GM12875 (cell line): ENCODE results near the gene CSNK1A1.

Source experiments
- H3K4me3 ChIP-seq: one replicate; pipeline ENCODE4 v1.5.1; 2011; ENCODE audit warnings: low read depth, low read length, control low read depth
- TF ChIP-seq, protein P1 (sequence below): IDR thresholded peaks from 2 replicates; pipeline ENCODE4 v1.5.1; 2011; ENCODE audit warnings: low read depth, mild to moderate bottlenecking, control low read depth, inconsistent platforms, low read length, moderate library complexity, borderline replicate concordance; ENCODE audit not compliant: insufficient read depth

CSNK1A1 gene

GRCh38 chr5:149594206-149594895 lies 43.1 kb upstream of the CSNK1A1 start:
- TF ChIP-seq, protein P1, sequence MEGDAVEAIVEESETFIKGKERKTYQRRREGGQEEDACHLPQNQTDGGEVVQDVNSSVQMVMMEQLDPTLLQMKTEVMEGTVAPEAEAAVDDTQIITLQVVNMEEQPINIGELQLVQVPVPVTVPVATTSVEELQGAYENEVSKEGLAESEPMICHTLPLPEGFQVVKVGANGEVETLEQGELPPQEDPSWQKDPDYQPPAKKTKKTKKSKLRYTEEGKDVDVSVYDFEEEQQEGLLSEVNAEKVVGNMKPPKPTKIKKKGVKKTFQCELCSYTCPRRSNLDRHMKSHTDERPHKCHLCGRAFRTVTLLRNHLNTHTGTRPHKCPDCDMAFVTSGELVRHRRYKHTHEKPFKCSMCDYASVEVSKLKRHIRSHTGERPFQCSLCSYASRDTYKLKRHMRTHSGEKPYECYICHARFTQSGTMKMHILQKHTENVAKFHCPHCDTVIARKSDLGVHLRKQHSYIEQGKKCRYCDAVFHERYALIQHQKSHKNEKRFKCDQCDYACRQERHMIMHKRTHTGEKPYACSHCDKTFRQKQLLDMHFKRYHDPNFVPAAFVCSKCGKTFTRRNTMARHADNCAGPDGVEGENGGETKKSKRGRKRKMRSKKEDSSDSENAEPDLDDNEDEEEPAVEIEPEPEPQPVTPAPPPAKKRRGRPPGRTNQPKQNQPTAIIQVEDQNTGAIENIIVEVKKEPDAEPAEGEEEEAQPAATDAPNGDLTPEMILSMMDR = no peak
- no peak overlapping the region for H3K4me3 ChIP-seq

DNA sequence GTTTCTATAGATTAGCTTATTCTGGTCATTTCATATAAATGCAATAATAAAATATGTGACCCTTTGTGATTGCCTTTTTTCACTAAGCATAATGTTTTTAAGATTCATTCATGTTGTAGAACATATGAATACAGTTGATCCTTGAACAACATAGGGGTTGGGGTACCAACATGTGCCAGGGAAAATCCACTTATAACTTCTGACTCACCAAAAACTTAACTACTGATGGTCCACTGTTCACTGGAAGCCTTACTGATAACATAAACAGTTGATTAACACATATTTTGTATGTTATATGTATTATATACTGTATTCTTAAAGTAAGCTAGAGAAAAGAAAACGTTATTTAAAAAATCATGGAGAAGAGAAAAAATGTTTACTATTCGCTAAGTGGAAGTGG lies 42.1 kb upstream of the CSNK1A1 start:
- H3K4me3 ChIP-seq = no peak overlapping the region
- TF ChIP-seq, protein P1 = no peak

DNA sequence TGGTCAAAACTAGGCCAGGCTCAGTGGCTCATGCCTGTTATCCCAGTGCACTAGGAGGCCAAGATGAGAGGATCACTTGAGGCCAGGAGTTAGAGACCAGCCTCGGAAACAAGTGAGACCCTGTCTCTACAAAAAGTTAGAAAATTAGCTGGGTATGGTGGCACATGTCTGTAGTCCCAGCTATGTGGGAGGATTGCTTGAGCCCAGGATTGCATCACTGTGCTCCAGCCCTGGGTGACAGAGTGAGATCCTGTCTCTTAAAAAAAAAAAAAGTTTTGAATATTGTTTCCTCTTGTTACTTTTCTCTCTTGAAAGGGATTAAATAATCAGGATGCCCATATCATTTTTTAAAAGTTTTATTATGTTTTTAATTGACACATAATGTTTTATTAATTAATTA lies 37.7 kb upstream of the CSNK1A1 start:
- no peak overlapping the region for H3K4me3 ChIP-seq
- TF ChIP-seq, protein P1 = no peak

DNA sequence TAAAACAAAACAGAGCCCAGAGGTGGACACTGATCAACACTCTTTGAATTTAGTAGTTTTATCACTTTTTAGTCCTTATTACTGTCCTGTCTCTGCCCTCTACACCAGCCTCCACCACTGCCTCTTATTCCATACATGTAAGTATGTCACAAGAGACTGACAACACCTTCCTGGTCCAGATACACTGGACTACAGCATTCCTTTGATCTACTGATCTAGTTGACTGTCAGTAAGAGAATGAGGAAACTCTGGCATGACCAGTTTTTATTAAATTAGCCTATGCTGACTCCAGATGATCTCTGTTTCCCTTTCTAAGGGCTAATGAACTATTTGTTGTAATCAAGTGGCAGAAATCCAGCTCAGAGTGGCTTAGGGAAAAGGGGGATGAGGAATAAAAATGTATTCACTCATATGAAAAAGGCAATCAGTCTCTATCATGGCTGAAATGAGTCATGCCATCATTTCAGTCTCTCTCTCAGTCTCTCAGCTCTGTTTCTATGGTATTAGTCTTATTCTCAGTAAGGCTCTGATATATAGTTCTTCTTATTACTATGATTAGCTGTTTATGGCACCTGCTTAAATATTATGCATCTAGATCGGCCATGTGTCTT lies 35.6 kb upstream of the CSNK1A1 start:
- TF ChIP-seq, protein P1 = no peak
- no peak overlapping the region for H3K4me3 ChIP-seq

- H3K4me3 ChIP-seq = no peak overlapping the region
- TF ChIP-seq, protein P1 = no peak
Measured at GRCh38 chr5:149585910-149586309, 34.7 kb upstream of the CSNK1A1 start.

- TF ChIP-seq, protein P1 = no peak
- H3K4me3 ChIP-seq = no peak overlapping the region
Measured at GRCh38 chr5:149584121-149584520, 32.9 kb upstream of the CSNK1A1 start.

DNA sequence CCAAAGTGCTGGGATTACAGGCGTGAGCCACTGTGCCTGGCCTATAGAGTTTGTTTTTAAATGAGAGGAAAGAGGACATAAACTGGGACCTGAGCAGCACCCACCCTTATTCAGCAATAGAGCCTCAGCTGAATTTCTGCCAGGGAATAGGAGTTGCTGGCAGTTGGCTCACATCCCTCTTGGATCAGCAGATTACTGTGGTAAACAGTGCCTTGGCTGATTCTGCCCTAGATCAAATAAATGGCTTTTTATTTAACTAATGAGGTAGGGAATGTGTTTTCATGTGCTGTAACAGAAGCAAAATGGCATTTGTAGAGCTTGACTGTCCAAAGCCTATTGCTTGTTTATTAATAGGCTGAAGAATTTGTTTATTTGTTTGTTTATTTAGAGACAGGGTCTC lies 32.2 kb upstream of the CSNK1A1 start:
- TF ChIP-seq, protein P1 = no peak
- no peak overlapping the region for H3K4me3 ChIP-seq
